Testis (tissue), 2 donors: ENCODE results near the gene AUTS2.

Experiments used
- POLR2A ChIP-seq: fragments of 450-650 bp; IDR thresholded peaks from one replicate; pipeline ENCODE4 v1.6.1; 2017; ENCODE audit warnings: antibody characterized with exemption, mild to moderate bottlenecking, moderate library complexity
- TF ChIP-seq, protein P1 (sequence below), 3 experiments: fragments of 450-650 bp in 2 of 3; fragments of 200-600 bp in 1 of 3; sonication (generic) in 1 of 3; IDR thresholded peaks; one replicate each; pipeline ENCODE4 v1.5.1; 2016 to 2019; ENCODE audit warnings: antibody characterized with exemption in 3 of 3, mild to moderate bottlenecking in 2 of 3, moderate library complexity in 1 of 3

GRCh38 chr7:69795932-69796331, 197.7 kb downstream of the AUTS2 start:
- TF ChIP-seq, protein P1, sequence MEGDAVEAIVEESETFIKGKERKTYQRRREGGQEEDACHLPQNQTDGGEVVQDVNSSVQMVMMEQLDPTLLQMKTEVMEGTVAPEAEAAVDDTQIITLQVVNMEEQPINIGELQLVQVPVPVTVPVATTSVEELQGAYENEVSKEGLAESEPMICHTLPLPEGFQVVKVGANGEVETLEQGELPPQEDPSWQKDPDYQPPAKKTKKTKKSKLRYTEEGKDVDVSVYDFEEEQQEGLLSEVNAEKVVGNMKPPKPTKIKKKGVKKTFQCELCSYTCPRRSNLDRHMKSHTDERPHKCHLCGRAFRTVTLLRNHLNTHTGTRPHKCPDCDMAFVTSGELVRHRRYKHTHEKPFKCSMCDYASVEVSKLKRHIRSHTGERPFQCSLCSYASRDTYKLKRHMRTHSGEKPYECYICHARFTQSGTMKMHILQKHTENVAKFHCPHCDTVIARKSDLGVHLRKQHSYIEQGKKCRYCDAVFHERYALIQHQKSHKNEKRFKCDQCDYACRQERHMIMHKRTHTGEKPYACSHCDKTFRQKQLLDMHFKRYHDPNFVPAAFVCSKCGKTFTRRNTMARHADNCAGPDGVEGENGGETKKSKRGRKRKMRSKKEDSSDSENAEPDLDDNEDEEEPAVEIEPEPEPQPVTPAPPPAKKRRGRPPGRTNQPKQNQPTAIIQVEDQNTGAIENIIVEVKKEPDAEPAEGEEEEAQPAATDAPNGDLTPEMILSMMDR (IDR thresholded peaks at IDR 0.05) = no peak
- no peak for TF ChIP-seq POLR2A
